HCT116 (cell line): ENCODE data around the gene ANGEL1. TPM values are rescaled to one million over a fixed set of nuclear protein-coding genes. Genes with fewer than 3 reads are reported as not detected.

Source experiments
- ATAC-seq: fragments of 200-7000 bp; cut with Tn5 transposase; 2 replicates; pipeline ENCODE4 v1.9.1; 2020; ENCODE audit warnings: mild to moderate bottlenecking, moderate library complexity
- BruUV-seq: library from RNA; stranded (reverse); fragments of 400-500 nt; replicated peaks from 2 replicates; lab custom pipeline; 2021; lab: Mats Ljungman, UMichigan
- CTCF ChIA-PET: fragments of 300-600 bp; sonication (Branson Sonifier 250); formaldehyde crosslinking; loops from one replicate; lab custom pipeline; 2021; ENCODE audit warnings: antibody characterized with exemption; lab: Charles Lee
- POLR2A ChIA-PET: fragments of 300-600, 350-600 bp; sonication (Branson Sonifier 250); formaldehyde crosslinking; loops from one replicate; lab custom pipeline; 2021; ENCODE audit warnings: antibody characterized with exemption; lab: Charles Lee
- RAD21 ChIA-PET, 2 experiments: fragments of 300-600 bp; sonication (Branson Sonifier 250); formaldehyde crosslinking; loops; one replicate each; lab custom pipeline; 2023; ENCODE audit warnings: low total read pairs in 2 of 2; ENCODE audit not compliant: uncharacterized antibody in 2 of 2, unreplicated experiment in 2 of 2, low non-redundant PET in 1 of 2; lab: Charles Lee
- DNase-seq: peaks from one replicate; pipeline ENCODE4 v3.0.0-alpha.2; 2010; ENCODE audit warnings: low read depth, low spot score
- H2AFZ ChIP-seq: fragments of 200-600 bp; shearing (Covaris generic), sonication (generic); 2 replicates; pipeline ENCODE4 v1.6.1; 2017; ENCODE audit warnings: low read depth, mixed run types, mixed read lengths, antibody characterized with exemption, low read length; ENCODE audit not compliant: poor library complexity, severe bottlenecking
- H3K27ac ChIP-seq: 2 replicates; pipeline ENCODE4 v1.5.1; 2012; ENCODE audit warnings: low read depth, low read length
- H3K27me3 ChIP-seq: fragments of 200-600 bp; sonication (generic); 2 replicates; pipeline ENCODE4 v1.6.1; 2016; ENCODE audit warnings: mixed run types, low read length, mixed read lengths; ENCODE audit not compliant: insufficient read depth
- H3K36me3 ChIP-seq, 2 experiments: fragments of 200-500 bp in 1 of 2; fragments of 200-600 bp in 1 of 2; sonication (Bioruptor generic) in 1 of 2; sonication (generic) in 1 of 2; 2 replicates each; pipeline versions ENCODE4 v1.5.1 to v1.6.1; 2014 to 2016; ENCODE audit warnings: low read length in 2 of 2, inconsistent platforms in 1 of 2, mixed read lengths in 1 of 2, mixed run types in 1 of 2; ENCODE audit not compliant: insufficient read depth in 2 of 2, control insufficient read depth in 1 of 2
- H3K4me1 ChIP-seq, 2 experiments: fragments of 200-600 bp in 1 of 2; sonication (generic) in 1 of 2; 2 replicates each; pipeline versions ENCODE4 v1.5.1 to v1.6.1; 2012 to 2017; ENCODE audit warnings: low read length in 2 of 2, inconsistent platforms in 1 of 2, mild to moderate bottlenecking in 1 of 2, mixed read lengths in 1 of 2, mixed run types in 1 of 2, moderate library complexity in 1 of 2; ENCODE audit not compliant: insufficient read depth in 2 of 2, control insufficient read depth in 1 of 2
- H3K4me2 ChIP-seq: fragments of 200-600 bp; sonication (generic); 2 replicates; pipeline ENCODE4 v1.6.1; 2017; ENCODE audit warnings: mixed run types, low read length, mixed read lengths
- H3K4me3 ChIP-seq, 2 experiments: fragments of 200-600 bp in 1 of 2; sonication (generic) in 1 of 2; replicated peaks in 1 of 2; 2 replicates each; pipeline ENCODE4 v1.5.1; 2011 to 2016; ENCODE audit warnings: low read length in 2 of 2, control low read depth in 1 of 2, low read depth in 1 of 2, mild to moderate bottlenecking in 1 of 2, mixed read lengths in 1 of 2, mixed run types in 1 of 2
- H3K79me2 ChIP-seq: fragments of 200-600 bp; sonication (generic); 2 replicates; pipeline ENCODE4 v1.6.1; 2017; ENCODE audit warnings: mild to moderate bottlenecking, mixed run types, low read length, moderate library complexity, mixed read lengths; ENCODE audit not compliant: insufficient read depth
- H3K9ac ChIP-seq: fragments of 200-600 bp; sonication (generic); 2 replicates; pipeline ENCODE4 v1.6.1; 2016; ENCODE audit warnings: low read length, mixed read lengths
- H3K9me2 ChIP-seq: fragments of 200-600 bp; sonication (generic), shearing (Covaris generic); 2 replicates; pipeline ENCODE4 v1.6.1; 2017; ENCODE audit warnings: mixed run types, mild to moderate bottlenecking, moderate library complexity; ENCODE audit not compliant: insufficient read depth
- H3K9me3 ChIP-seq, 2 experiments: fragments of 200-500 bp in 1 of 2; fragments of 200-600 bp in 1 of 2; sonication (Bioruptor generic) in 1 of 2; sonication (generic) in 1 of 2; 2 replicates each; pipeline ENCODE4 v1.6.1; 2014 to 2017; ENCODE audit warnings: low read length in 2 of 2, mixed read lengths in 2 of 2, inconsistent platforms in 1 of 2, low read depth in 1 of 2, mild to moderate bottlenecking in 1 of 2, mixed run types in 1 of 2, moderate library complexity in 1 of 2; ENCODE audit not compliant: control insufficient read depth in 1 of 2, insufficient read depth in 1 of 2
- H4K20me1 ChIP-seq: fragments of 200-600 bp; sonication (generic), shearing (Covaris generic); 2 replicates; pipeline ENCODE4 v1.6.1; 2017; ENCODE audit warnings: mixed run types, mild to moderate bottlenecking, moderate library complexity; ENCODE audit not compliant: insufficient read depth
- ATF3 ChIP-seq: IDR thresholded peaks from 2 replicates; pipeline ENCODE4 v1.6.1; 2012
- EGR1 ChIP-seq: IDR thresholded peaks from 2 replicates; pipeline ENCODE4 v1.6.1; 2012; ENCODE audit warnings: low read depth
- ELF1 ChIP-seq: IDR thresholded peaks from 2 replicates; pipeline ENCODE4 v1.6.1; 2012; ENCODE audit warnings: low read depth, borderline replicate concordance
- EZH2 ChIP-seq: fragments of 200-600 bp; sonication (generic); IDR thresholded peaks from 2 replicates; pipeline ENCODE4 v1.6.1; 2017; ENCODE audit warnings: antibody characterized with exemption, mixed run types
- EZH2phosphoT487 ChIP-seq: fragments of 200-600 bp; IDR thresholded peaks from 2 replicates; pipeline ENCODE4 v1.6.1; 2018; ENCODE audit warnings: antibody characterized with exemption, borderline replicate concordance
- FOSL1 ChIP-seq: IDR thresholded peaks from 2 replicates; pipeline ENCODE4 v1.6.1; 2012; ENCODE audit warnings: low read depth
- POLR2A ChIP-seq: IDR thresholded peaks from 2 replicates; pipeline ENCODE4 v1.7.0; 2011; ENCODE audit warnings: borderline replicate concordance; ENCODE audit not compliant: insufficient read depth, insufficient read length; ENCODE audit errors: extremely low read depth
- POLR2AphosphoS5 ChIP-seq: IDR thresholded peaks from 2 replicates; pipeline ENCODE4 v1.6.1; 2011; ENCODE audit warnings: mild to moderate bottlenecking, low read depth, low read length, moderate library complexity
- RAD21 ChIP-seq: IDR thresholded peaks from 2 replicates; pipeline ENCODE4 v1.6.1; 2012; ENCODE audit warnings: low read depth, mild to moderate bottlenecking
- SIN3A ChIP-seq: IDR thresholded peaks from 2 replicates; pipeline ENCODE4 v1.6.1; 2012; ENCODE audit warnings: low read depth
- SRF ChIP-seq: IDR thresholded peaks from 2 replicates; pipeline ENCODE4 v1.6.1; 2012; ENCODE audit warnings: low read depth
- TCF7L2 ChIP-seq: IDR thresholded peaks from 2 replicates; pipeline ENCODE4 v1.7.0; 2011; ENCODE audit warnings: borderline replicate concordance, inconsistent platforms; ENCODE audit not compliant: insufficient read depth, insufficient read length; ENCODE audit errors: extremely low read depth
- YY1 ChIP-seq: IDR thresholded peaks from 2 replicates; pipeline ENCODE4 v1.6.1; 2011; ENCODE audit warnings: low read length, low read depth, moderate library complexity, mild to moderate bottlenecking; ENCODE audit not compliant: insufficient replicate concordance; ENCODE audit errors: extremely low read depth
- ZFX ChIP-seq: fragments of 450-650 bp; IDR thresholded peaks from 2 replicates; pipeline ENCODE4 v1.6.1; 2017
- ZNF274 ChIP-seq: fragments of 200-500 bp; sonication (Bioruptor generic); IDR thresholded peaks from 2 replicates; pipeline ENCODE4 v1.6.1; 2014; ENCODE audit warnings: mild to moderate bottlenecking, low read depth, low read length, inconsistent platforms
- intact Hi-C: fragments of 100-400 bp; cut with micrococcal nuclease; formaldehyde crosslinking; loops from 2 replicates; pipeline ENCODE4 v1.10.0; 2022
- total RNA-seq: library from RNA; stranded (reverse); gene quantifications from one replicate; pipeline ENCODE4 v1.2.1, GENCODE V29; 2021; ENCODE audit not compliant: unreplicated experiment
- TF ChIP-seq, protein P1 (sequence below): IDR thresholded peaks from 2 replicates; pipeline ENCODE4 v1.6.1; 2012
- TF ChIP-seq, protein P2 (sequence below), 3 experiments: fragments of 200-600 bp in 1 of 3; sonication (generic) in 1 of 3; IDR thresholded peaks in 2 of 3; conservative IDR thresholded peaks in 1 of 3; 2 replicates each; pipeline ENCODE4 v1.5.1; 2012 to 2017; ENCODE audit warnings: low read depth in 2 of 3, low read length in 2 of 3, antibody characterized with exemption in 1 of 3, borderline replicate concordance in 1 of 3, control low read depth in 1 of 3, mild to moderate bottlenecking in 1 of 3, mixed read lengths in 1 of 3, mixed run types in 1 of 3, moderate library complexity in 1 of 3; ENCODE audit not compliant: insufficient read depth in 1 of 3
- TF ChIP-seq, protein P3 (sequence below): IDR thresholded peaks from 2 replicates; pipeline ENCODE4 v1.6.1; 2012; ENCODE audit warnings: low read depth
- TF ChIP-seq, protein P4 (sequence below): IDR thresholded peaks from 2 replicates; pipeline ENCODE4 v1.6.1; 2011; ENCODE audit warnings: mild to moderate bottlenecking, low read length, moderate library complexity; ENCODE audit not compliant: insufficient replicate concordance; ENCODE audit errors: extremely low read depth

ANGEL1 gene
- total RNA-seq, 1 experiment from 2014 or later, result 20.6 TPM

DNA sequence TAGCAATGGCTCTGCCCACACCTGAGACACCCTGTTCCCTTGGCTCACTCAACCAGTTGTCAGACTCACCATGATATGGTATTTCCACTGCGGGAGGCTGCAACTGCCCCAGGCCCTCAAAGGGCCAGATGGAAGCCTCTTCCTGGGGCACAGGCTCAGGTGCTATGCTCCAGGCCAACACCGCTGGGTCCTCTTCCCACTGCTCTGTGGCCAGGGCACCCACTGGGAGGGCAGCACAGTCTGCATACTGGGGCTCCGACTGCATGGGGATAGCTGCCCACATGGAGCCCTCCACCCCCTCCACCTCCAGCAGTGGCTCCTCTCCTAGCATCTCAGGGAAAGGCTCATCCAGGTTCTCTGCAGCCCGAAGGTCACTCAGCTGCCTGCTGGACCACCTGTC lies 3.7 kb downstream of the ANGEL1 start:
- ChIA-PET POLR2A (no interaction called here), CTCF (interaction anchor here (1.2 kb wide), 1 partner anchor 99 kb away, joined by 3 read pairs; no protein-coding TSS in a partner anchor)
- no peak for ATAC-seq

More for the DNA sequence above, 3.7 kb downstream of the ANGEL1 start:
- Histone ChIP-seq H3K79me2 (peaks cover 21% of the 10 kb centered on the region), H2AFZ (no peak overlapping the region), H3K9me3 (no peaks in the 10 kb centered on the region), H3K4me3 (no peak overlapping the region), H3K27ac (no peak overlapping the region), H3K9me2 (no peaks in the 10 kb centered on the region), H3K4me2 (no peak overlapping the region), H3K9ac (no peak overlapping the region), H3K36me3 (peaks cover 13 to 18% of the 10 kb centered on the region in 2 experiments; a peak in 2 of 4 replicates), H3K27me3 (no peaks in the 10 kb centered on the region), H4K20me1 (no peaks in the 10 kb centered on the region), H3K4me1 (peaks cover 9 to 20% of the 10 kb centered on the region in 2 experiments)
- TF ChIP-seq RAD21 (no peak), ZNF274 (no peak), ATF3 (no peak), EZH2 (no peak), EZH2phosphoT487 (no peak), POLR2AphosphoS5 (no peak), SRF (no peak), POLR2A (no peak), SIN3A (no peak), ELF1 (no peak), ZFX (no peak), EGR1 (no peak), FOSL1 (no peak), YY1 (no peak), TCF7L2 (no peak)
- TF ChIP-seq, protein P1, sequence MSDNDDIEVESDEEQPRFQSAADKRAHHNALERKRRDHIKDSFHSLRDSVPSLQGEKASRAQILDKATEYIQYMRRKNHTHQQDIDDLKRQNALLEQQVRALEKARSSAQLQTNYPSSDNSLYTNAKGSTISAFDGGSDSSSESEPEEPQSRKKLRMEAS, result no peak
- TF ChIP-seq, protein P2, sequence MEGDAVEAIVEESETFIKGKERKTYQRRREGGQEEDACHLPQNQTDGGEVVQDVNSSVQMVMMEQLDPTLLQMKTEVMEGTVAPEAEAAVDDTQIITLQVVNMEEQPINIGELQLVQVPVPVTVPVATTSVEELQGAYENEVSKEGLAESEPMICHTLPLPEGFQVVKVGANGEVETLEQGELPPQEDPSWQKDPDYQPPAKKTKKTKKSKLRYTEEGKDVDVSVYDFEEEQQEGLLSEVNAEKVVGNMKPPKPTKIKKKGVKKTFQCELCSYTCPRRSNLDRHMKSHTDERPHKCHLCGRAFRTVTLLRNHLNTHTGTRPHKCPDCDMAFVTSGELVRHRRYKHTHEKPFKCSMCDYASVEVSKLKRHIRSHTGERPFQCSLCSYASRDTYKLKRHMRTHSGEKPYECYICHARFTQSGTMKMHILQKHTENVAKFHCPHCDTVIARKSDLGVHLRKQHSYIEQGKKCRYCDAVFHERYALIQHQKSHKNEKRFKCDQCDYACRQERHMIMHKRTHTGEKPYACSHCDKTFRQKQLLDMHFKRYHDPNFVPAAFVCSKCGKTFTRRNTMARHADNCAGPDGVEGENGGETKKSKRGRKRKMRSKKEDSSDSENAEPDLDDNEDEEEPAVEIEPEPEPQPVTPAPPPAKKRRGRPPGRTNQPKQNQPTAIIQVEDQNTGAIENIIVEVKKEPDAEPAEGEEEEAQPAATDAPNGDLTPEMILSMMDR (IDR thresholded peaks at IDR 0.05 in 2 of 3, conservative IDR thresholded peaks at IDR 0.05 in 1 of 3; ENCODE audit: borderline replicate concordance in 1 of 3, insufficient read depth in 1 of 3, low read depth in 2 of 3, low read length in 2 of 3), result no peak
- TF ChIP-seq, protein P3, sequence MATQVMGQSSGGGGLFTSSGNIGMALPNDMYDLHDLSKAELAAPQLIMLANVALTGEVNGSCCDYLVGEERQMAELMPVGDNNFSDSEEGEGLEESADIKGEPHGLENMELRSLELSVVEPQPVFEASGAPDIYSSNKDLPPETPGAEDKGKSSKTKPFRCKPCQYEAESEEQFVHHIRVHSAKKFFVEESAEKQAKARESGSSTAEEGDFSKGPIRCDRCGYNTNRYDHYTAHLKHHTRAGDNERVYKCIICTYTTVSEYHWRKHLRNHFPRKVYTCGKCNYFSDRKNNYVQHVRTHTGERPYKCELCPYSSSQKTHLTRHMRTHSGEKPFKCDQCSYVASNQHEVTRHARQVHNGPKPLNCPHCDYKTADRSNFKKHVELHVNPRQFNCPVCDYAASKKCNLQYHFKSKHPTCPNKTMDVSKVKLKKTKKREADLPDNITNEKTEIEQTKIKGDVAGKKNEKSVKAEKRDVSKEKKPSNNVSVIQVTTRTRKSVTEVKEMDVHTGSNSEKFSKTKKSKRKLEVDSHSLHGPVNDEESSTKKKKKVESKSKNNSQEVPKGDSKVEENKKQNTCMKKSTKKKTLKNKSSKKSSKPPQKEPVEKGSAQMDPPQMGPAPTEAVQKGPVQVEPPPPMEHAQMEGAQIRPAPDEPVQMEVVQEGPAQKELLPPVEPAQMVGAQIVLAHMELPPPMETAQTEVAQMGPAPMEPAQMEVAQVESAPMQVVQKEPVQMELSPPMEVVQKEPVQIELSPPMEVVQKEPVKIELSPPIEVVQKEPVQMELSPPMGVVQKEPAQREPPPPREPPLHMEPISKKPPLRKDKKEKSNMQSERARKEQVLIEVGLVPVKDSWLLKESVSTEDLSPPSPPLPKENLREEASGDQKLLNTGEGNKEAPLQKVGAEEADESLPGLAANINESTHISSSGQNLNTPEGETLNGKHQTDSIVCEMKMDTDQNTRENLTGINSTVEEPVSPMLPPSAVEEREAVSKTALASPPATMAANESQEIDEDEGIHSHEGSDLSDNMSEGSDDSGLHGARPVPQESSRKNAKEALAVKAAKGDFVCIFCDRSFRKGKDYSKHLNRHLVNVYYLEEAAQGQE, result no peak
- TF ChIP-seq, protein P4, sequence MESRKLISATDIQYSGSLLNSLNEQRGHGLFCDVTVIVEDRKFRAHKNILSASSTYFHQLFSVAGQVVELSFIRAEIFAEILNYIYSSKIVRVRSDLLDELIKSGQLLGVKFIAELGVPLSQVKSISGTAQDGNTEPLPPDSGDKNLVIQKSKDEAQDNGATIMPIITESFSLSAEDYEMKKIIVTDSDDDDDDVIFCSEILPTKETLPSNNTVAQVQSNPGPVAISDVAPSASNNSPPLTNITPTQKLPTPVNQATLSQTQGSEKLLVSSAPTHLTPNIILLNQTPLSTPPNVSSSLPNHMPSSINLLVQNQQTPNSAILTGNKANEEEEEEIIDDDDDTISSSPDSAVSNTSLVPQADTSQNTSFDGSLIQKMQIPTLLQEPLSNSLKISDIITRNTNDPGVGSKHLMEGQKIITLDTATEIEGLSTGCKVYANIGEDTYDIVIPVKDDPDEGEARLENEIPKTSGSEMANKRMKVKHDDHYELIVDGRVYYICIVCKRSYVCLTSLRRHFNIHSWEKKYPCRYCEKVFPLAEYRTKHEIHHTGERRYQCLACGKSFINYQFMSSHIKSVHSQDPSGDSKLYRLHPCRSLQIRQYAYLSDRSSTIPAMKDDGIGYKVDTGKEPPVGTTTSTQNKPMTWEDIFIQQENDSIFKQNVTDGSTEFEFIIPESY, result no peak
- RAD21 ChIA-PET, result no interaction called here
- intact Hi-C loops, result no loop called here
- BruUV-seq, result no TSS peak
- DNase-seq, result no peak
